ENCODE measurements around the gene PAK2. TPM values are rescaled to one million over a fixed set of nuclear protein-coding genes. Genes with fewer than 3 reads are reported as not detected.
A peak's percentile ranks its signal among the peaks of the same experiment; 100 is the strongest.

The PAK2 gene
- total RNA-seq, 1 experiment from 2014 or later = 50.7 TPM

GRCh38 chr3:196756732-196757131, 17.1 kb downstream of the PAK2 start:
- peaks cover 28% of the 10 kb centered on the region for H3K9me3 Mint-ChIP-seq
- POLR2A ChIA-PET = no interaction called here
- H3K27me3 Mint-ChIP-seq (ENCODE audit: low read depth) = no peaks in the 10 kb centered on the region
- no peak overlapping the region for H3K4me3 Mint-ChIP-seq
- DNase-seq (ENCODE audit: low spot score) = no peak
- H3K27ac Mint-ChIP-seq = 0 out of 2 replicates have a peak overlapping the region, but pooled peaks have one; percentile 34
- H3K4me1 Mint-ChIP-seq = peaks cover 19% of the 10 kb centered on the region
- TF ChIP-seq CREM (CRISPR knock-in tag; IDR thresholded peaks at IDR 0.05) (no peak), OVOL2 (CRISPR knock-in tag; IDR thresholded peaks at IDR 0.05; ENCODE audit: borderline replicate concordance) (no peak), E2F1 (CRISPR knock-in tag; IDR thresholded peaks at IDR 0.05) (no peak)
- ATAC-seq = no peak
- CTCF ChIA-PET = no interaction called here
- peaks cover 69% of the 10 kb centered on the region for H3K36me3 Mint-ChIP-seq

- POLR2A ChIA-PET = interaction anchor here (0.7 kb wide), 1 partner anchor 19 kb away, joined by 3 read pairs; the partner anchor contains the start of gene PAK2
- Mint-ChIP-seq H3K27me3 (ENCODE audit: low read depth) (no peaks in the 10 kb centered on the region), H3K4me3 (no peak overlapping the region), H3K27ac (peak overlapping the region; percentile 54; the same call in 1 of the 2 replicates), H3K9me3 (peaks cover 28% of the 10 kb centered on the region), H3K4me1 (peaks cover 19% of the 10 kb centered on the region), H3K36me3 (peaks cover 69% of the 10 kb centered on the region)
- ATAC-seq (no peak), DNase-seq (ENCODE audit: low spot score) (no peak)
- CTCF ChIA-PET = no interaction called here
- TF ChIP-seq ZNF512 (CRISPR knock-in tag; IDR thresholded peaks at IDR 0.05; ENCODE audit: borderline replicate concordance) = no peak
- TF ChIP-seq ZNF232 (CRISPR knock-in tag; IDR thresholded peaks at IDR 0.05) = no peak
- TF ChIP-seq, protein P1, sequence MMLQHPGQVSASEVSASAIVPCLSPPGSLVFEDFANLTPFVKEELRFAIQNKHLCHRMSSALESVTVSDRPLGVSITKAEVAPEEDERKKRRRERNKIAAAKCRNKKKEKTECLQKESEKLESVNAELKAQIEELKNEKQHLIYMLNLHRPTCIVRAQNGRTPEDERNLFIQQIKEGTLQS (CRISPR knock-in tag; conservative IDR thresholded peaks at IDR 0.05) = no peak
- no peak for TF ChIP-seq PRRX2 (CRISPR knock-in tag; IDR thresholded peaks at IDR 0.05)
- no peak for TF ChIP-seq ELF4 (CRISPR knock-in tag; IDR thresholded peaks at IDR 0.05; ENCODE audit: low read depth)
Measured at GRCh38 chr3:196757876-196758739, 18.5 kb downstream of the PAK2 start.

GRCh38 chr3:196763179-196763578, 23.5 kb downstream of the PAK2 start:
- no peak overlapping the region for H3K4me3 Mint-ChIP-seq

DNA sequence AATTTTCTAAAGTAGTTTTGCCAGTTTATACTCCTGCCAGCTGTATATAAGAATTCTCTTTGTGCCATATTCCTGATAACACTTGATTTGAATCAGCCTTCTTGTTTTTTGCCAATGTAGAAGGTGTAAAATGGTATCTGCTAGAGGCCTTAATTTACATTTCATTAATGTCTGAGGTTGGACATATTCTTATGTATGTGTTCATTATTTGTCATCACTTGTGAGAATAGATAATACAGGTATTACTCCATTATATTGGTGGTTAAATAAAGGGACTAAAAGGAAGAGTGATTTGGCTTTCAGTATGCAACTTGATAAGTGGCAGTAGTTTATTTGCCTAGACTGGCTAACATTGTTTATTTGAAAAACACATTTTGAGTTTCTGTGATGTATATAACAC, 25.8 kb downstream of the PAK2 start:
- peaks cover 4% of the 10 kb centered on the region for H3K9me3 Mint-ChIP-seq
- ChIA-PET POLR2A (no interaction called here), CTCF (interaction anchor here (0.6 kb wide), 1 partner anchor 26 kb away, joined by 3 read pairs; no protein-coding TSS in a partner anchor)
- DNase-seq (ENCODE audit: low spot score) (no peak), ATAC-seq (no peak)
- H3K36me3 Mint-ChIP-seq = peaks cover 26% of the 10 kb centered on the region
- H3K27ac Mint-ChIP-seq = no peak overlapping the region
- no peak overlapping the region for H3K4me3 Mint-ChIP-seq
- H3K27me3 Mint-ChIP-seq (ENCODE audit: low read depth) = no peaks in the 10 kb centered on the region
- no peaks in the 10 kb centered on the region for H3K4me1 Mint-ChIP-seq
- TF ChIP-seq FOXK1 (CRISPR knock-in tag; IDR thresholded peaks at IDR 0.05) (no peak), PRDM15 (CRISPR knock-in tag; IDR thresholded peaks at IDR 0.05) (no peak), ATF1 (CRISPR knock-in tag; IDR thresholded peaks at IDR 0.05) (no peak), SOX15 (CRISPR knock-in tag; IDR thresholded peaks at IDR 0.05) (no peak), GRHL2 (CRISPR knock-in tag; IDR thresholded peaks at IDR 0.05; ENCODE audit: insufficient replicate concordance, severe bottlenecking) (no peak), ARID4B (CRISPR knock-in tag; IDR thresholded peaks at IDR 0.05; ENCODE audit: borderline replicate concordance) (no peak)

More at GRCh38 chr3:196763179-196763578, 23.5 kb downstream of the PAK2 start:
- Mint-ChIP-seq H3K9me3 (peaks cover 6% of the 10 kb centered on the region), H3K4me1 (no peaks in the 10 kb centered on the region), H3K27ac (no peak overlapping the region), H3K36me3 (peaks cover 40% of the 10 kb centered on the region), H3K27me3 (ENCODE audit: low read depth) (no peaks in the 10 kb centered on the region)
- no peak for ATAC-seq
- ChIA-PET CTCF (interaction anchor here (1.0 kb wide), 1 partner anchor 154 kb away, joined by 3 read pairs; no protein-coding TSS in a partner anchor), POLR2A (interaction anchor here (1.1 kb wide), 1 partner anchor 23 kb away, joined by 4 read pairs; no protein-coding TSS in a partner anchor)
- DNase-seq (ENCODE audit: low spot score) = no peak
- TF ChIP-seq ZNF317 (CRISPR knock-in tag; IDR thresholded peaks at IDR 0.05; ENCODE audit: borderline replicate concordance, low read depth) = no peak

All from WTC11 (cell line).